Stimulated activated CD4-positive, alpha-beta T cell treated with anti-CD3 and anti-CD28 coated beads, Interleukin-15, amount 100 ng/mL, for 24 hours (primary cell): Measurements from ENCODE around the gene MZB1.
A peak's percentile ranks its signal among the peaks of the same experiment; 100 is the strongest.
"Not testable (repeated sequence)": the region's sequence is repeated elsewhere in the genome, so short reads cannot be mapped to it uniquely, and the experiment has no call there.

ENCODE experiments used
- DNase-seq: peaks from one replicate; pipeline ENCODE4 v3.0.0-alpha.2; 2020

The MZB1 gene

GRCh38 chr5:139410121-139410992 is 20.6 kb upstream of the MZB1 start:
- no peak for DNase-seq

GRCh38 chr5:139409116-139409515 is 19.4 kb upstream of the MZB1 start:
- DNase-seq, result not testable (repeated sequence)

GRCh38 chr5:139408191-139408590 is 18.5 kb upstream of the MZB1 start:
- no peak for DNase-seq

GRCh38 chr5:139407517-139407916 is 17.8 kb upstream of the MZB1 start:
- no peak for DNase-seq

- no peak for DNase-seq
Measured at GRCh38 chr5:139406963-139407362, 17.2 kb upstream of the MZB1 start.

- DNase-seq, result no peak
Measured at GRCh38 chr5:139404484-139404840, 14.7 kb upstream of the MZB1 start.

- DNase-seq, result peak; percentile 99
Measured at GRCh38 chr5:139403787-139404483, 14.2 kb upstream of the MZB1 start, which contains the start of gene SPATA24. TSS of gene SPATA24 (minus strand) at chr5:139404089. CDS start at chr5:139404060, 29 bp downstream.

GRCh38 chr5:139403418-139403786 is 13.7 kb upstream of the MZB1 start:
- no peak for DNase-seq

GRCh38 chr5:139402561-139403158 is 12.9 kb upstream of the MZB1 start:
- DNase-seq, result no peak

GRCh38 chr5:139401546-139401945 is 11.8 kb upstream of the MZB1 start:
- DNase-seq, result no peak

- DNase-seq, result no peak
Measured at GRCh38 chr5:139399501-139400121, 9.9 kb upstream of the MZB1 start.

- DNase-seq, result no peak
Measured at GRCh38 chr5:139397921-139398320, 8.2 kb upstream of the MZB1 start.

- no peak for DNase-seq
Measured at GRCh38 chr5:139396691-139397090, 7.0 kb upstream of the MZB1 start.

GRCh38 chr5:139395844-139396640 is 6.3 kb upstream of the MZB1 start:
- no peak for DNase-seq

GRCh38 chr5:139394654-139395566 is 5.2 kb upstream of the MZB1 start, which contains the start of gene PROB1:
TSS of gene PROB1 (minus strand) at chr5:139395104. CDS start at chr5:139395081, 23 bp downstream.
- DNase-seq, result no peak

- peak; percentile 37 for DNase-seq
Measured at GRCh38 chr5:139394123-139394653, 4.5 kb upstream of the MZB1 start.

GRCh38 chr5:139393497-139394122 is 3.9 kb upstream of the MZB1 start:
- peak; percentile 29 for DNase-seq

GRCh38 chr5:139392678-139393496 is 3.2 kb upstream of the MZB1 start:
- DNase-seq, result peak; percentile 90

GRCh38 chr5:139392324-139392677 is 2.6 kb upstream of the MZB1 start:
- DNase-seq, result no peak
